Esophagus squamous epithelium (tissue), 5 donors: ENCODE measurements around the gene ZC2HC1B. TPM values are rescaled to one million over a fixed set of nuclear protein-coding genes. Genes with fewer than 3 reads are reported as not detected.

Experiments
- DNase-seq: peaks from one replicate; lab custom pipeline; 2025; lab: John Stamatoyannopoulos, UW
- H3K27ac ChIP-seq, 4 donors: fragments of 200-600 bp; sonication (generic); one replicate each; pipeline ENCODE4 v1.5.1; 2016 to 2019; ENCODE audit warnings: mild to moderate bottlenecking in 1 of 4
- H3K27me3 ChIP-seq, 4 donors: fragments of 200-600 bp; sonication (generic); 1 replicate in 3 of 4; 2 replicates in 1 of 4; pipeline versions ENCODE4 v1.5.1 to v1.6.0; 2017 to 2021; ENCODE audit warnings: antibody characterized with exemption in 1 of 4
- H3K36me3 ChIP-seq, 3 donors: fragments of 200-600 bp; sonication (generic); one replicate each; pipeline ENCODE4 v1.5.1; 2016 to 2019
- H3K4me1 ChIP-seq, 3 donors: fragments of 200-600 bp; sonication (generic); one replicate each; pipeline ENCODE4 v1.5.1; 2017 to 2019
- H3K4me3 ChIP-seq, 4 donors: fragments of 200-600 bp; sonication (generic); 1 replicate in 3 of 4; 2 replicates in 1 of 4; pipeline ENCODE4 v1.5.1; 2016 to 2019; ENCODE audit warnings: mild to moderate bottlenecking in 2 of 4, moderate library complexity in 1 of 4
- H3K9me3 ChIP-seq, 3 donors: fragments of 200-600 bp; sonication (generic); one replicate each; pipeline ENCODE4 v1.5.1; 2016 to 2019
- POLR2A ChIP-seq, 4 donors: fragments of 450-650 bp; IDR thresholded peaks; one replicate each; pipeline ENCODE4 v1.6.1; 2017; ENCODE audit warnings: antibody characterized with exemption in 4 of 4, mild to moderate bottlenecking in 4 of 4, moderate library complexity in 3 of 4
- WGBS, 2 donors: methylation state at CpG; one replicate each; pipeline ENCODE4 v1.1.5; 2018; 5-methylcytosine and 5-hydroxymethylcytosine counted together
- intact Hi-C: fragments of 100-400 bp; cut with DNase I; formaldehyde crosslinking; loops from one replicate; pipeline ENCODE4 v1.15.0; 2022
- total RNA-seq, 4 donors: library from RNA; depleted of rRNA; stranded (reverse); fragments of >200 nt; gene quantifications; one replicate each; pipeline ENCODE4 v1.1.0, GENCODE V29; 2016
- TF ChIP-seq, protein P1 (sequence below), 6 experiments: fragments of 450-650 bp in 4 of 6; fragments of 200-600 bp in 2 of 6; sonication (generic) in 2 of 6; IDR thresholded peaks; one replicate each; pipeline ENCODE4 v1.5.1; 2016 to 2019; ENCODE audit warnings: antibody characterized with exemption in 6 of 6, mild to moderate bottlenecking in 4 of 6, moderate library complexity in 4 of 6
- donor health status: DM: yes; HTN: yes; CAD: no.

The ZC2HC1B gene
- total RNA-seq, 4 donors from 2014 or later = not detected

DNA sequence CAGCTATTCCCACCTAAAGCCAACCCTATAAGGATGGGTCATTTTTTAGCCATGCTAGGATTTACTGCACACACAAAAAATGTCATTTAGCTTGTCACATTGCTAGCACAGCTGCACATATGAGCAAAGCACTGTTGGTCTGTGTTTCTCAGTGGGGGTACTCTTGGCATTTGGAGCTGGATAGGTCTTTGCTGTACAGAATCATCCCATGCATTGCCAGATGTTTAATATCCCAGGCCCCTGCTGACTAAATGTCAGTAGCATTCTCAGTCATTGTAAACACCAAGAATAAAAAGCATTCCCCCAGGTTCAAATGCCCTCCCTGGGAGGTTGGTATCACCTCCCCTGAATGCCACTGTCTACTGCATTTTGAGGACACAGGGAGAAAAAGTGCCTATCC lies 35.7 kb upstream of the ZC2HC1B start:
- no peak overlapping the region for H3K4me3 ChIP-seq
- no peaks in the 10 kb centered on the region for H3K9me3 ChIP-seq
- H3K36me3 ChIP-seq = peaks cover 0 to 42% (median 0%) of the 10 kb centered on the region in 3 donors
- TF ChIP-seq POLR2A (IDR thresholded peaks at IDR 0.05) = no peak
- TF ChIP-seq, protein P1, sequence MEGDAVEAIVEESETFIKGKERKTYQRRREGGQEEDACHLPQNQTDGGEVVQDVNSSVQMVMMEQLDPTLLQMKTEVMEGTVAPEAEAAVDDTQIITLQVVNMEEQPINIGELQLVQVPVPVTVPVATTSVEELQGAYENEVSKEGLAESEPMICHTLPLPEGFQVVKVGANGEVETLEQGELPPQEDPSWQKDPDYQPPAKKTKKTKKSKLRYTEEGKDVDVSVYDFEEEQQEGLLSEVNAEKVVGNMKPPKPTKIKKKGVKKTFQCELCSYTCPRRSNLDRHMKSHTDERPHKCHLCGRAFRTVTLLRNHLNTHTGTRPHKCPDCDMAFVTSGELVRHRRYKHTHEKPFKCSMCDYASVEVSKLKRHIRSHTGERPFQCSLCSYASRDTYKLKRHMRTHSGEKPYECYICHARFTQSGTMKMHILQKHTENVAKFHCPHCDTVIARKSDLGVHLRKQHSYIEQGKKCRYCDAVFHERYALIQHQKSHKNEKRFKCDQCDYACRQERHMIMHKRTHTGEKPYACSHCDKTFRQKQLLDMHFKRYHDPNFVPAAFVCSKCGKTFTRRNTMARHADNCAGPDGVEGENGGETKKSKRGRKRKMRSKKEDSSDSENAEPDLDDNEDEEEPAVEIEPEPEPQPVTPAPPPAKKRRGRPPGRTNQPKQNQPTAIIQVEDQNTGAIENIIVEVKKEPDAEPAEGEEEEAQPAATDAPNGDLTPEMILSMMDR (IDR thresholded peaks at IDR 0.05) = no peak
- no peaks in the 10 kb centered on the region for H3K4me1 ChIP-seq
- H3K27me3 ChIP-seq = no peaks in the 10 kb centered on the region
- intact Hi-C loops = no loop called here
- H3K27ac ChIP-seq = no peak overlapping the region
- no peak for DNase-seq

DNA sequence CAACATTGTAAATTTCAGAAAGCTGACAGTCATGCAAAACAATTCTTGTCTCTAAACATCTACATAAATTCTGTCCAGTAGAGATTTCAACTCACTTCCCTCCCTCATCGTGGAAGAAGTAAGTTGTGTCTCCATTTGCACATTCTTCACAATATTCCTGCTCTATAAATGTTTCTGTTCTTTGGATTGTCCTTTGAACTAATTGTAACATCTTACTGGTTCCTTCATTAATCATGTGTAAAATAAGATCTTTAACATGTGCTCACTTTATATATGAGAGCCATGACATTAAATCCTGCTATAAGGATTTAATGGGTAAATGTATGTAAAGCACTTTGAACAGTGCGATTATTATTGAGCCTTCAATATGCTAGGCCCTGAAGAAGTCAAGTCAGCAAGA lies 28.1 kb upstream of the ZC2HC1B start:
- Histone ChIP-seq H3K4me1 (no peaks in the 10 kb centered on the region), H3K27me3 (no peaks in the 10 kb centered on the region), H3K4me3 (no peak overlapping the region), H3K9me3 (no peaks in the 10 kb centered on the region), H3K27ac (no peak overlapping the region), H3K36me3 (peaks cover 0 to 6% (median 0%) of the 10 kb centered on the region in 3 donors)
- DNase-seq = no peak
- TF ChIP-seq, protein P1 (IDR thresholded peaks at IDR 0.05) = no peak
- intact Hi-C loops = no loop called here
- 94 to 97% methylated on average over 2 of the region's 2 CpGs for WGBS, 2 donors

DNA sequence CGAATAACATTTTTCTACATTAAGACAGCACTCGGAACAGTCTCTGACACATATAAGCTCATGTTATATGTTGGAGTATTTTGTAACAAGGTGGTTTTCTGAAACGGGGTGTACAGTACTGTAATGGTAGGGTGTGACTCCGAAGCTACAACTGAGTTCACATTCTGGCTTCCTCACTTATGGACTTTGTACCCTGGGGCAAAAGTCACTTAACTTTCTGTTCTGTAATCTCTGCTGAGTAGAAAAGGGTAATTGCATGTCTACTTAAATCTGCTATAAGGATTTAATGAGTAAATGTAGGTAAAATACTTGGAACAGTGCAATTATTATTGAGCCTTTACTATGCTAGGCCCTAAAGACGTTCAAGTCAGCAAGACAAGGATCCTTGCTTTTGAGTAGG lies 25.9 kb upstream of the ZC2HC1B start:
- intact Hi-C loops = no loop called here
- no peak for TF ChIP-seq POLR2A (IDR thresholded peaks at IDR 0.05)
- TF ChIP-seq, protein P1 (IDR thresholded peaks at IDR 0.05) = no peak
- no peak overlapping the region for H3K27ac ChIP-seq
- no peak overlapping the region for H3K4me3 ChIP-seq
- 65 to 72% methylated on average over 5 of the region's 5 CpGs for WGBS, 2 donors
- no peaks in the 10 kb centered on the region for H3K36me3 ChIP-seq
- H3K4me1 ChIP-seq = peaks cover 0 to 7% (median 5%) of the 10 kb centered on the region in 3 donors
- DNase-seq = no peak
- H3K27me3 ChIP-seq = no peaks in the 10 kb centered on the region
- H3K9me3 ChIP-seq = no peaks in the 10 kb centered on the region

DNA sequence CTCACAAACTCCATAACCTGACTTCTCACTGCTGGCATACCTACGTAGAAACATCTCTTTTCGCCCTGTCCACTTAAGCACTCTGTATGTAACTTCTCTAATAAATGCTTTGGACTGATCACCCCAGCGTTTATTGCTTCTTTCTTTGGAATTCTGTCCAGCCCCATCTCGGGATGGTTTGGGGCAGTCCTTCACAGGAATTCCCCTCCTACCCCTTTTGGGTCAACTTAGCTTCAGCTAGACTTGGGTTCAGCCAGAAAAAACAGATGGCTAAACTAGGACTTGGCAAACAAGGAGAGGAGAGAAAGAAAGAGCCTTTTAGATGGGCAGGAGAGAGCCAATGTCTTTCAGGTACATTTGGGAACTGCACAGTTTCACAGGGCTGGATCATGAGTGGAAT lies 25.1 kb upstream of the ZC2HC1B start:
- intact Hi-C loops = no loop called here
- Histone ChIP-seq H3K27ac (no peak overlapping the region), H3K4me3 (no peak overlapping the region), H3K9me3 (no peaks in the 10 kb centered on the region), H3K4me1 (peaks cover 5 to 13% (median 8%) of the 10 kb centered on the region in 3 donors), H3K36me3 (no peaks in the 10 kb centered on the region), H3K27me3 (no peaks in the 10 kb centered on the region)
- WGBS, 2 donors = 76 to 86% methylated on average over 4 of the region's 4 CpGs
- DNase-seq = no peak
- TF ChIP-seq, protein P1 (IDR thresholded peaks at IDR 0.05) = no peak
- TF ChIP-seq POLR2A (IDR thresholded peaks at IDR 0.05) = no peak

- TF ChIP-seq, protein P1 (IDR thresholded peaks at IDR 0.05) = no peak
- no peak for TF ChIP-seq POLR2A (IDR thresholded peaks at IDR 0.05)
- WGBS, 2 donors = 95 to 96% methylated on average over 5 to 6 of the region's 6 CpGs
- intact Hi-C loops = no loop called here
- Histone ChIP-seq H3K36me3 (peaks cover 4 to 10% (median 7%) of the 10 kb centered on the region in 3 donors), H3K27ac (no peak overlapping the region), H3K9me3 (no peaks in the 10 kb centered on the region), H3K4me3 (no peak overlapping the region), H3K27me3 (no peaks in the 10 kb centered on the region), H3K4me1 (peaks cover 9 to 22% (median 11%) of the 10 kb centered on the region in 3 donors)
- no peak for DNase-seq
These were observed 23.5 kb upstream of the ZC2HC1B start for GRCh38 chr6:143840595-143841265.
